Eye (tissue), 1 donor: ENCODE results near the gene ODAPH.

ENCODE experiments used
- DNase-seq: peaks from one replicate; pipeline ENCODE4 v3.0.0-alpha.2; 2015

Gene ODAPH

GRCh38 chr4:75545526-75545925, 10.3 kb upstream of the ODAPH start:
- no peak for DNase-seq

- DNase-seq = peak; percentile 50
Measured at GRCh38 chr4:75547647-75548387, 8.0 kb upstream of the ODAPH start.

- DNase-seq = no peak
Measured at GRCh38 chr4:75549019-75549418, 6.8 kb upstream of the ODAPH start.

GRCh38 chr4:75552452-75552851, 3.4 kb upstream of the ODAPH start:
- DNase-seq = no peak

GRCh38 chr4:75557696-75558095, 1.8 kb downstream of the ODAPH start:
- no peak for DNase-seq

- peak; percentile 3 for DNase-seq
Measured at GRCh38 chr4:75561789-75562188, 5.9 kb downstream of the ODAPH start.

- DNase-seq = no peak
Measured at GRCh38 chr4:75564023-75564422, 8.2 kb downstream of the ODAPH start.

- DNase-seq = no peak
Measured at GRCh38 chr4:75565481-75565880, 9.6 kb downstream of the ODAPH start.

GRCh38 chr4:75566911-75567310, 11.0 kb downstream of the ODAPH start:
- DNase-seq = no peak

GRCh38 chr4:75567725-75568124, 11.9 kb downstream of the ODAPH start:
- DNase-seq = no peak

GRCh38 chr4:75584067-75584466, 28.2 kb downstream of the ODAPH start:
- DNase-seq = no peak

- DNase-seq = no peak
Measured at GRCh38 chr4:75593393-75593792, 37.5 kb downstream of the ODAPH start.

- no peak for DNase-seq
Measured at GRCh38 chr4:75596061-75596460, 40.2 kb downstream of the ODAPH start.

GRCh38 chr4:75598390-75598789, 42.5 kb downstream of the ODAPH start:
- no peak for DNase-seq

- DNase-seq = no peak
Measured at GRCh38 chr4:75599647-75600046, 43.8 kb downstream of the ODAPH start.

GRCh38 chr4:75605928-75606327, 50.1 kb downstream of the ODAPH start:
- no peak for DNase-seq

GRCh38 chr4:75612306-75612705, 56.4 kb downstream of the ODAPH start:
- no peak for DNase-seq
